Uterus (tissue), 4 donors: ENCODE results near the gene NEGR1. TPM values are rescaled to one million over a fixed set of nuclear protein-coding genes. Genes with fewer than 3 reads are reported as not detected.

Experiments
- DNase-seq, 2 donors: peaks; one replicate each; pipeline ENCODE4 v3.0.0-alpha.2; 2019 to 2020
- H3K27ac ChIP-seq, 2 donors: fragments of 200-600 bp; sonication (generic); 1 replicate in 1 of 2; 2 replicates in 1 of 2; pipeline ENCODE4 v1.5.1; 2016 to 2018
- H3K27me3 ChIP-seq, 2 donors: fragments of 200-600 bp; sonication (generic); one replicate each; pipeline ENCODE4 v1.5.1; 2018 to 2019; ENCODE audit warnings: control low read depth in 1 of 2
- H3K36me3 ChIP-seq, 2 donors: fragments of 200-600 bp; sonication (generic); one replicate each; pipeline ENCODE4 v1.5.1; 2019; ENCODE audit warnings: control low read depth in 1 of 2
- H3K4me1 ChIP-seq, 2 donors: fragments of 200-600 bp; sonication (generic); one replicate each; pipeline ENCODE4 v1.5.1; 2018 to 2019; ENCODE audit warnings: control low read depth in 1 of 2
- H3K4me3 ChIP-seq, 2 donors: fragments of 200-600 bp; sonication (generic); 1 replicate in 1 of 2; 2 replicates in 1 of 2; pipeline ENCODE4 v1.5.1; 2018 to 2019; ENCODE audit warnings: mild to moderate bottlenecking in 1 of 2
- H3K9me3 ChIP-seq, 2 donors: fragments of 200-600 bp; sonication (generic); one replicate each; pipeline ENCODE4 v1.5.1; 2019; ENCODE audit warnings: control low read depth in 1 of 2
- POLR2A ChIP-seq, 2 donors: fragments of 450-650 bp; IDR thresholded peaks; one replicate each; pipeline ENCODE4 v1.6.1; 2016; ENCODE audit warnings: antibody characterized with exemption in 2 of 2, mild to moderate bottlenecking in 1 of 2, moderate library complexity in 1 of 2
- intact Hi-C: fragments of 100-400 bp; cut with DNase I; formaldehyde crosslinking; loops from one replicate; pipeline ENCODE4 v1.15.1; 2023; ENCODE audit warnings: low total_unique reads
- total RNA-seq, 4 donors: library from RNA; depleted of rRNA in 3 of 4; stranded (reverse); fragments of >200 nt in 3 of 4; gene quantifications; one replicate each; pipeline versions ENCODE4 v1.1.0 to v1.2.4, GENCODE V29; 2014 to 2023
- TF ChIP-seq, protein P1 (sequence below), 4 experiments: fragments of 200-600 bp in 2 of 4; fragments of 450-650 bp in 2 of 4; sonication (generic) in 2 of 4; IDR thresholded peaks; one replicate each; pipeline ENCODE4 v1.5.1; 2016 to 2019; ENCODE audit warnings: antibody characterized with exemption in 4 of 4, mild to moderate bottlenecking in 2 of 4, moderate library complexity in 1 of 4
- donor health status: DM: yes; HTN: yes; CAD: no.

NEGR1 gene
- total RNA-seq, 4 donors from 2014 or later, result 6.7 to 42.9 (median 33.3) TPM

DNA sequence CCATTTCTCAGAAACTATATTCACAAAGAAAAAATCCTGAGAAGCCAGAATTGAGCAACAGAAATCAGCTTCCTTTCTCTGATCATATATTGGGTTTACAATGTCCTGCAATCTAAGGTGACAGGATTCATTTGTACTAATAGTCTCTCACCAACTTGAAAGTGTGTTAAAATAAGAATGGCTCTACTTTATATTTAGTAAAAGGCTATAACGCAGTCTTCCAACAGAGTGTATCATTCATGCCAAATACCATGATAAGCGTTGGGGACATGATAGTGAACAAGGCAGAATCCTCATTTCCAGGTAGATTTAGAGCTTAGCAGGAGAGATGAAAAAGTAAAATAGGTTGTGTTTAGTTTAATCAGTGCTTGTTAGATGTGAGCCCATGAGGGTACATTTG lies 682.3 kb downstream of the NEGR1 start:
- no peak for DNase-seq
- no peaks in the 10 kb centered on the region for H3K4me1 ChIP-seq
- intact Hi-C loops, result no loop called here
- TF ChIP-seq POLR2A (IDR thresholded peaks at IDR 0.05), result no peak
- TF ChIP-seq, protein P1, sequence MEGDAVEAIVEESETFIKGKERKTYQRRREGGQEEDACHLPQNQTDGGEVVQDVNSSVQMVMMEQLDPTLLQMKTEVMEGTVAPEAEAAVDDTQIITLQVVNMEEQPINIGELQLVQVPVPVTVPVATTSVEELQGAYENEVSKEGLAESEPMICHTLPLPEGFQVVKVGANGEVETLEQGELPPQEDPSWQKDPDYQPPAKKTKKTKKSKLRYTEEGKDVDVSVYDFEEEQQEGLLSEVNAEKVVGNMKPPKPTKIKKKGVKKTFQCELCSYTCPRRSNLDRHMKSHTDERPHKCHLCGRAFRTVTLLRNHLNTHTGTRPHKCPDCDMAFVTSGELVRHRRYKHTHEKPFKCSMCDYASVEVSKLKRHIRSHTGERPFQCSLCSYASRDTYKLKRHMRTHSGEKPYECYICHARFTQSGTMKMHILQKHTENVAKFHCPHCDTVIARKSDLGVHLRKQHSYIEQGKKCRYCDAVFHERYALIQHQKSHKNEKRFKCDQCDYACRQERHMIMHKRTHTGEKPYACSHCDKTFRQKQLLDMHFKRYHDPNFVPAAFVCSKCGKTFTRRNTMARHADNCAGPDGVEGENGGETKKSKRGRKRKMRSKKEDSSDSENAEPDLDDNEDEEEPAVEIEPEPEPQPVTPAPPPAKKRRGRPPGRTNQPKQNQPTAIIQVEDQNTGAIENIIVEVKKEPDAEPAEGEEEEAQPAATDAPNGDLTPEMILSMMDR (IDR thresholded peaks at IDR 0.05), result no peak
- no peaks in the 10 kb centered on the region for H3K9me3 ChIP-seq
- H3K36me3 ChIP-seq, result no peaks in the 10 kb centered on the region
- H3K4me3 ChIP-seq, result no peak overlapping the region
- H3K27ac ChIP-seq, result no peak overlapping the region
- H3K27me3 ChIP-seq, result no peaks in the 10 kb centered on the region

GRCh38 chr1:71599306-71599705 lies 683.0 kb downstream of the NEGR1 start:
- intact Hi-C loops, result no loop called here
- no peak overlapping the region for H3K27ac ChIP-seq

DNA sequence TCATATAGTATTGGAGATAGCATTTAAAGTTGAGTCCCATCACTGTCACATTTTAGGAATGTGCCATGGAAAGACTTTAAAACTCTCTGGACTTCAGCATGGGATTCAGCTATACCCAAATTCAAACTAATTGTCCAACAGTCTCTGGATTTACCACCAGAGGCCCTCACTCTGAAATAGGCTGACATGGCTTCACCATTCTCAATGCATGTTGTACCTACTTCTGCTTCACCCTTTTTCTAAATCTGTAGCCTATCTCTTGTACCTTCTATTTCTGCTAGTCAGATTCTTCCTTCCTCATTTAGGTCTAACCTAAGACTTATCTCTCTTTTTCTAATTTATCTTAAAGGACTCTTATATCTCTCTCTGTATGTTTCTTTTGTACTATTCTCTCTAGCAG lies 688.8 kb downstream of the NEGR1 start:
- no peaks in the 10 kb centered on the region for H3K9me3 ChIP-seq
- H3K36me3 ChIP-seq, result no peaks in the 10 kb centered on the region
- TF ChIP-seq, protein P1 (IDR thresholded peaks at IDR 0.05), result no peak
- TF ChIP-seq POLR2A (IDR thresholded peaks at IDR 0.05), result no peak
- H3K4me1 ChIP-seq, result no peaks in the 10 kb centered on the region
- intact Hi-C loops, result no loop called here
- no peak overlapping the region for H3K4me3 ChIP-seq
- H3K27me3 ChIP-seq, result no peaks in the 10 kb centered on the region
- no peak overlapping the region for H3K27ac ChIP-seq
- DNase-seq, result no peak

More at GRCh38 chr1:71599306-71599705, 683.0 kb downstream of the NEGR1 start:
- no peak for DNase-seq
- Histone ChIP-seq H3K36me3 (no peaks in the 10 kb centered on the region), H3K4me3 (no peak overlapping the region), H3K4me1 (no peaks in the 10 kb centered on the region), H3K27me3 (no peaks in the 10 kb centered on the region), H3K9me3 (no peaks in the 10 kb centered on the region)
- TF ChIP-seq POLR2A (IDR thresholded peaks at IDR 0.05), result no peak
- TF ChIP-seq, protein P1 (IDR thresholded peaks at IDR 0.05), result no peak

- Histone ChIP-seq H3K9me3 (no peaks in the 10 kb centered on the region), H3K36me3 (no peaks in the 10 kb centered on the region), H3K27ac (no peak overlapping the region), H3K4me1 (no peaks in the 10 kb centered on the region), H3K4me3 (no peak overlapping the region), H3K27me3 (no peaks in the 10 kb centered on the region)
- intact Hi-C loops, result no loop called here
- TF ChIP-seq, protein P1 (IDR thresholded peaks at IDR 0.05), result no peak
- no peak for TF ChIP-seq POLR2A (IDR thresholded peaks at IDR 0.05)
- DNase-seq, result no peak
Observed at GRCh38 chr1:71592646-71593274, 689.6 kb downstream of the NEGR1 start.

- no peak overlapping the region for H3K27ac ChIP-seq
- H3K9me3 ChIP-seq, result no peaks in the 10 kb centered on the region
- TF ChIP-seq POLR2A (IDR thresholded peaks at IDR 0.05), result no peak
- TF ChIP-seq, protein P1 (IDR thresholded peaks at IDR 0.05), result no peak
- no peaks in the 10 kb centered on the region for H3K27me3 ChIP-seq
- no peak for DNase-seq
- no peaks in the 10 kb centered on the region for H3K4me1 ChIP-seq
- intact Hi-C loops, result no loop called here
- no peak overlapping the region for H3K4me3 ChIP-seq
- no peaks in the 10 kb centered on the region for H3K36me3 ChIP-seq
Observed at GRCh38 chr1:71589005-71589404, 693.3 kb downstream of the NEGR1 start.
